B cell (primary cell): Measurements from ENCODE around the gene CTXN3. TPM values are rescaled to one million over a fixed set of nuclear protein-coding genes. Genes with fewer than 3 reads are reported as not detected.
"Not testable (repeated sequence)": the region's sequence is repeated elsewhere in the genome, so short reads cannot be mapped to it uniquely, and the experiment has no call there.

Experiments used
- ATAC-seq: fragments of 200-7000 bp; cut with Tn5 transposase; one replicate; pipeline ENCODE4 v1.10.0; 2021; ENCODE audit warnings: low read depth, mild to moderate bottlenecking, moderate number of reproducible peaks, moderate library complexity
- CTCF ChIA-PET: fragments of 350-600 bp; sonication (Branson Sonifier 250); formaldehyde crosslinking; loops from one replicate; lab custom pipeline; 2021; ENCODE audit warnings: antibody characterized with exemption, inconsistent platforms; lab: Charles Lee
- POLR2A ChIA-PET: fragments of 350-600 bp; sonication (Branson Sonifier 250); formaldehyde crosslinking; loops from one replicate; lab custom pipeline; 2021; ENCODE audit warnings: antibody characterized with exemption; lab: Charles Lee
- DNase-seq: peaks from one replicate; pipeline ENCODE4 v3.0.0; 2013
- H2AFZ ChIP-seq: 2 replicates; pipeline ENCODE4 v1.6.1; 2012; ENCODE audit warnings: mild to moderate bottlenecking, low read depth, low read length; ENCODE audit not compliant: insufficient read depth, poor library complexity, severe bottlenecking
- H3K27ac ChIP-seq, 2 donors: 1 replicate in 1 of 2; 2 replicates in 1 of 2; pipeline ENCODE4 v1.5.1; 2012 to 2013; ENCODE audit warnings: low read length in 2 of 2, mild to moderate bottlenecking in 2 of 2, moderate library complexity in 1 of 2
- H3K27me3 ChIP-seq, 4 experiments: fragments of 200-600 bp in 1 of 4; sonication (generic) in 1 of 4; replicated peaks in 1 of 4; 1 replicate in 2 of 4; 2 replicates in 2 of 4; pipeline versions ENCODE4 v1.6.1 to v1.7.0; 2013 to 2016; ENCODE audit warnings: low read length in 3 of 4, mild to moderate bottlenecking in 2 of 4, mixed read lengths in 1 of 4, moderate library complexity in 1 of 4; ENCODE audit not compliant: insufficient read depth in 4 of 4, control insufficient read depth in 3 of 4; ENCODE audit errors: control extremely low read depth in 1 of 4
- H3K36me3 ChIP-seq, 2 experiments: replicated peaks in 1 of 2; 1 replicate in 1 of 2; 2 replicates in 1 of 2; pipeline versions ENCODE4 v1.6.1 to v1.7.1; 2013; ENCODE audit warnings: low read length in 1 of 2; ENCODE audit not compliant: insufficient read depth in 2 of 2, control insufficient read depth in 1 of 2; ENCODE audit errors: control extremely low read depth in 1 of 2, extremely low read depth in 1 of 2
- H3K4me1 ChIP-seq, 2 donors: fragments of 200-600 bp in 1 of 2; sonication (generic) in 1 of 2; 1 replicate in 1 of 2; 2 replicates in 1 of 2; pipeline versions ENCODE4 v1.5.1 to v1.6.1; 2013 to 2017; ENCODE audit warnings: low read length in 2 of 2; ENCODE audit not compliant: control insufficient read depth in 2 of 2, insufficient read depth in 2 of 2
- H3K4me2 ChIP-seq: replicated peaks from 2 replicates; pipeline ENCODE3; 2012; ENCODE audit warnings: mild to moderate bottlenecking, low read depth, low read length; ENCODE audit not compliant: poor library complexity, severe bottlenecking
- H3K4me3 ChIP-seq, 5 experiments: fragments of 200-600 bp in 1 of 5; sonication (generic) in 1 of 5; 1 replicate in 3 of 5; 2 replicates in 2 of 5; pipeline versions ENCODE4 v1.5.1 to v1.7.0; 2011 to 2016; ENCODE audit warnings: low read length in 4 of 5, mild to moderate bottlenecking in 4 of 5, low read depth in 2 of 5, control low read depth in 1 of 5, moderate library complexity in 1 of 5; ENCODE audit not compliant: insufficient read depth in 1 of 5; ENCODE audit errors: control extremely low read depth in 1 of 5, extremely low read depth in 1 of 5
- H3K79me2 ChIP-seq: fragments of 200-600 bp; sonication (generic); one replicate; pipeline ENCODE4 v1.6.0; 2016; ENCODE audit warnings: low read length; ENCODE audit not compliant: control insufficient read depth, insufficient read depth
- H3K9ac ChIP-seq: fragments of 200-600 bp; sonication (generic); 2 replicates; pipeline ENCODE4 v1.6.1; 2017; ENCODE audit warnings: mild to moderate bottlenecking, low read length, moderate library complexity
- H3K9me3 ChIP-seq, 3 donors: one replicate each; pipeline versions ENCODE4 v1.6.1 to v1.7.1; 2013; ENCODE audit warnings: low read length in 2 of 3; ENCODE audit not compliant: control insufficient read depth in 2 of 3, insufficient read depth in 1 of 3; ENCODE audit errors: control extremely low read depth in 1 of 3
- H4K20me1 ChIP-seq: 2 replicates; pipeline ENCODE4 v1.6.0; 2012; ENCODE audit warnings: mild to moderate bottlenecking, low read length; ENCODE audit not compliant: insufficient read depth, control insufficient read depth, poor library complexity, severe bottlenecking
- H3K27ac Mint-ChIP-seq: one replicate; pipeline ENCODE4 v1.8.0; 2021; ENCODE audit warnings: mixed read lengths
- H3K27me3 Mint-ChIP-seq: one replicate; pipeline ENCODE4 v1.8.0; 2021; ENCODE audit warnings: mixed read lengths
- H3K4me1 Mint-ChIP-seq: one replicate; pipeline ENCODE4 v1.8.0; 2021; ENCODE audit warnings: mixed read lengths
- H3K4me3 Mint-ChIP-seq: one replicate; pipeline ENCODE4 v1.8.0; 2021; ENCODE audit warnings: mixed read lengths
- H3K9me3 Mint-ChIP-seq: one replicate; pipeline ENCODE4 v1.8.0; 2022; ENCODE audit warnings: mixed read lengths; ENCODE audit not compliant: insufficient read depth
- EZH2 ChIP-seq: IDR thresholded peaks from 2 replicates; pipeline ENCODE4 v1.6.1; 2012; ENCODE audit warnings: borderline replicate concordance, low read depth, mild to moderate bottlenecking, moderate library complexity, low read length; ENCODE audit not compliant: insufficient read depth, poor library complexity, severe bottlenecking
- WGBS: methylation state at CpG from one replicate; pipeline ENCODE4 v1.1.5; 2013; ENCODE audit warnings: missing lambda C conversion rate; ENCODE audit not compliant: insufficient coverage; 5-methylcytosine and 5-hydroxymethylcytosine counted together
- intact Hi-C: fragments of 100-400 bp; cut with micrococcal nuclease; formaldehyde crosslinking; loops from one replicate; pipeline ENCODE4 v1.10.0; 2022
- polyA plus RNA-seq: library from polyadenylated mRNA; depleted of rRNA; stranded (reverse); fragments of >200 nt; gene quantifications from 2 replicates; pipeline ENCODE4 v1.2.3, GENCODE V29; 2012
- total RNA-seq, 2 donors: library from RNA; stranded (reverse); fragments of 120-200 nt in 1 of 2; gene quantifications; 1 replicate in 1 of 2; 2 replicates in 1 of 2; pipeline versions ENCODE4 v1.2.3 to v1.2.4, GENCODE V29; 2013 to 2022
- TF ChIP-seq, protein P1 (sequence below): fragments of 200-600 bp; IDR thresholded peaks from one replicate; pipeline ENCODE4 v1.8.0; 2022; ENCODE audit warnings: antibody characterized with exemption, mild to moderate bottlenecking

Gene CTXN3
- total and polyA plus RNA-seq, 2 donors (not counting 1 experiment from before 2014, with no cell fraction given), result not detected

DNA sequence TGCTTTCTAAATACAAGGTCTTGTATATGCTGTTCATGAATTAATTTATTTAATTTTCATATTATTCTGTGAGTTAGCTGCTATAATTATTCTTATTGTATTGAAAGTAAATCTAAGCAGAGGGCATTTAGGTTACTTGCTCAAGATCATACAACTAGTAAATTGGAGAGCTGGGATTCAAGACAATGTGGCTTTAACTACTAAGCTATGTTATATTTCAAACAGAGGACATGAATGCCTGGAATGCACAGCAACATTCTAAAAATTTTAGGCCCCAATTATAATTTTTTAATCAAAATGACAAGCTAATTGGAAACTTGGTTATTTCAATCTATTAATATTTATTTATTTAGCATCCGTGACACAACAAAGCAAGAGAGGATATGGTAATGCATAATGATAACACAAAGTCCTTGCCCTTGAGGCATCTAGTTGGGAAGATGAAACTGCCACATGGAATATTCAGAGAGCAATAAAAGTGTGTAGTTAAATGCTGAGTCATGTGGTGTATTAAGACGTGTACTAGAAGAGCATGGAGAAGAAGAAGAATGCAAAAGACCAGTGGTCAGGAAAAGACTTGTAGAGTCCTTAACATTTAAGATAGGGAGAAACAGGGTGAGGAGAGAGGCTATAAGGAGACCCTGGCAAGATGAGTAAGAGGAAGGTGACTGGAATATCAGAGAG is 24.4 kb downstream of the CTXN3 start:
- H3K4me3 Mint-ChIP-seq, result no peak overlapping the region
- Histone ChIP-seq H3K27ac (no peak overlapping the region), H2AFZ (no peak overlapping the region), H3K9ac (no peak overlapping the region), H3K79me2 (no peaks in the 10 kb centered on the region), H3K9me3 (no peaks in the 10 kb centered on the region), H3K4me3 (no peak overlapping the region), H3K36me3 (no peaks in the 10 kb centered on the region), H3K27me3 (no peaks in the 10 kb centered on the region), H3K4me1 (no peaks in the 10 kb centered on the region), H4K20me1 (no peaks in the 10 kb centered on the region), H3K4me2 (no peak overlapping the region)
- ATAC-seq, result no peak
- no peaks in the 10 kb centered on the region for H3K4me1 Mint-ChIP-seq
- no peak overlapping the region for H3K27ac Mint-ChIP-seq
- no peak for DNase-seq
- 33% methylated on average over 1 of the region's 2 CpGs for WGBS
- POLR2A ChIA-PET, result no interaction called here
- H3K27me3 Mint-ChIP-seq, result no peaks in the 10 kb centered on the region
- TF ChIP-seq EZH2, result no peak
- TF ChIP-seq, protein P1, sequence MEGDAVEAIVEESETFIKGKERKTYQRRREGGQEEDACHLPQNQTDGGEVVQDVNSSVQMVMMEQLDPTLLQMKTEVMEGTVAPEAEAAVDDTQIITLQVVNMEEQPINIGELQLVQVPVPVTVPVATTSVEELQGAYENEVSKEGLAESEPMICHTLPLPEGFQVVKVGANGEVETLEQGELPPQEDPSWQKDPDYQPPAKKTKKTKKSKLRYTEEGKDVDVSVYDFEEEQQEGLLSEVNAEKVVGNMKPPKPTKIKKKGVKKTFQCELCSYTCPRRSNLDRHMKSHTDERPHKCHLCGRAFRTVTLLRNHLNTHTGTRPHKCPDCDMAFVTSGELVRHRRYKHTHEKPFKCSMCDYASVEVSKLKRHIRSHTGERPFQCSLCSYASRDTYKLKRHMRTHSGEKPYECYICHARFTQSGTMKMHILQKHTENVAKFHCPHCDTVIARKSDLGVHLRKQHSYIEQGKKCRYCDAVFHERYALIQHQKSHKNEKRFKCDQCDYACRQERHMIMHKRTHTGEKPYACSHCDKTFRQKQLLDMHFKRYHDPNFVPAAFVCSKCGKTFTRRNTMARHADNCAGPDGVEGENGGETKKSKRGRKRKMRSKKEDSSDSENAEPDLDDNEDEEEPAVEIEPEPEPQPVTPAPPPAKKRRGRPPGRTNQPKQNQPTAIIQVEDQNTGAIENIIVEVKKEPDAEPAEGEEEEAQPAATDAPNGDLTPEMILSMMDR, result no peak
- CTCF ChIA-PET, result no interaction called here
- no peaks in the 10 kb centered on the region for H3K9me3 Mint-ChIP-seq
- intact Hi-C loops, result no loop called here

DNA sequence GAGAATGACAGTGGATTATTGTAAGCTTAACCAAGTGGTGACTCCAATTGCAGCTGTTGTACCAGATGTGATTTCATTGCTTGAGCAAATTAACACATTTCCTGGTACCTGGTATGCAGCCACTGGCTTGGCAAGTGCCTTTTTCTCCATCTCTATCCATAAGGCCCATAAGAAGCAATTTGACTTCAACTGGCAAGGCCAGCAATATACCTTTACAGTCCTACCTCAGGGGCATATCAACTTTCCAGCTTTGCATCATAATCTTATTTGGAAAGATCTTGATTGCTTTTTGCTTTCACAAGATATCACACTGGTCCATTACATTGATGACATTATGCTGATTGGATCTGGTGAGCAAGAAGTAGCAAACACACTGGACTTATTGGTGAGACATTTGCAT is 28.1 kb downstream of the CTXN3 start:
- H3K4me3 Mint-ChIP-seq, H3K4me1 Mint-ChIP-seq, H3K4me3 ChIP-seq, H3K36me3 ChIP-seq, DNase-seq, H3K79me2 ChIP-seq, intact Hi-C loops, H2AFZ ChIP-seq, H3K27me3 ChIP-seq, H3K9ac ChIP-seq, H3K9me3 Mint-ChIP-seq, H3K9me3 ChIP-seq, H3K4me2 ChIP-seq, H4K20me1 ChIP-seq, H3K27me3 Mint-ChIP-seq, POLR2A ChIA-PET, H3K4me1 ChIP-seq, ATAC-seq, H3K27ac ChIP-seq, H3K27ac Mint-ChIP-seq, CTCF ChIA-PET: not testable (repeated sequence)

DNA sequence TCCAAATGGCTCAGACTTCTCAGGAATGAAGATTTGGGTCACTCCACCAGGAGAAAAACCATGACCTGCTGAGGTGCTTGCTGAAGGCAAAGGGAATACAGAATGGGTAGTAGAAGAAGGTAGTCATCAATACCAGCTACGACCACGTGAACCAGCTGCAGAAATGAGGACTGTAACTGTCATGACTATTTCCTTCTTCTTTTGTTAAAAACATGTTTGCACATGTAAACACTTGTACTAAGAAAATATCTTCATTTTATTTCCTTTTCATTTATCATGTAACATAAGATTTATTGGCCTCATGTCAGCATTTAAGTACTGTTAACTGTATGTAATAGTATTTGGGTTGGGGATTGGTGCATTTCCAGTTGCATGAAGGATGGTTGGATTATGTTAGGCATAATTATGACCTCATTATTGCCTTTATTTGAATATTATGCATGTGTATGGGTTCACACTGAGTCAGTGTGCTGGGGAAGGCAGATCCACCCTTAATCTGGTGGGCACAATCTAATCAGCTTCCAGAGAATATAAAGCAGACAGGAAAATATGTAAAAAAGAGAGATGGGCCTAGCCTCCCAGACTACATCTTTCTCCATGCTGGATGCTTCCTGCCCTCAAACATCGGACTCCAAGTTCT is 30.9 kb downstream of the CTXN3 start:
- H3K27ac Mint-ChIP-seq, ATAC-seq, H3K4me2 ChIP-seq, H3K4me3 Mint-ChIP-seq, intact Hi-C loops, H3K27me3 ChIP-seq, H3K4me1 Mint-ChIP-seq, H3K79me2 ChIP-seq, H3K27me3 Mint-ChIP-seq, DNase-seq, H3K9me3 ChIP-seq, H4K20me1 ChIP-seq, H3K4me3 ChIP-seq, H3K9me3 Mint-ChIP-seq, H3K36me3 ChIP-seq, H3K4me1 ChIP-seq, CTCF ChIA-PET, H3K27ac ChIP-seq, H2AFZ ChIP-seq, POLR2A ChIA-PET, H3K9ac ChIP-seq: not testable (repeated sequence)
- WGBS, result 100% methylated on average over 1 of the region's 3 CpGs
